GM20431 (cell line): ENCODE data around the gene CRIP2.

Source experiments
- in situ Hi-C: fragments of 300-500 bp; cut with MseI, MboI; formaldehyde crosslinking; loops from one replicate; pipeline ENCODE4 v1.15.0; 2020; ENCODE audit warnings: low sequenced_read_pairs; ENCODE audit not compliant: unreplicated experiment

Gene CRIP2

DNA sequence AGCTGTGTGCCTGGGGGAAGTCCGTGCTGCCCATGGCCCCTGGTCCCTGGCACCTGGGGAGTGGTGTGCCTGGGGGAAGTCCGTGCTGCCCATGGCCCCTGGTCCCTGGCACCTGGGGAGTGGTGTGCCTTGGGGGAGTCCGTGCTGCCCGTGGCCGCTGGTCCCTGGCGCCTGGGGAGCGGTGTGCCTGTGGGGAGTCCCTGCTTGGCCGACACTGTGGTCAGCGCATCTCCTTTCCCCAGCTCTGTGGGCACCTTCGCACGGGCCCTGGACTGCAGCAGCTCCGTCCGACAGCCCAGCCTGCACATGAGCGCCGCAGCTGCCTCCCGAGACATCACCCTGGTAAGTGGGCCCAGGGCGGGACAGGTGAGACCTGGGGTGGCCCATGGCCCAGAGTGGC, 14.5 kb upstream of the CRIP2 start:
- in situ Hi-C loops, result no loop called here

GRCh38 chr14:105460616-105461015, 14.0 kb upstream of the CRIP2 start:
- in situ Hi-C loops, result no loop called here

- in situ Hi-C loops, result no loop called here
These were observed 12.7 kb upstream of the CRIP2 start for GRCh38 chr14:105461903-105462302.

DNA sequence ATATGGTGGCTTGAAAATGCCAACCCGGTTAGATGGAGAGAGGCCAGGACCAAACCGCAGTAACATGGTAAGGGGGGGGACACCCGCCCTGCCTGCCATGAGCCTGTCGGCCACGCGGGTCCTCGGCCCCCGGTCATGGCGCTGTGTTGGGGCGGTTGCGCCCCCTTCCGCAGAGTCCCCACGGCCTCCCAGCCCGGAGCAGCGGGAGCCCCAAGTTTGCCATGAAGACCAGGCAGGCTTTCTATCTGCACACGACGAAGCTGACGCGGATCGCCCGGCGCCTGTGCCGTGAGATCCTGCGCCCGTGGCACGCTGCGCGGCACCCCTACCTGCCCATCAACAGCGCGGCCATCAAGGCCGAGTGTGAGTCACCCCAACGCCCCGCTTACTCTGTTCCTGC, 10.1 kb upstream of the CRIP2 start:
- in situ Hi-C loops, result no loop called here

DNA sequence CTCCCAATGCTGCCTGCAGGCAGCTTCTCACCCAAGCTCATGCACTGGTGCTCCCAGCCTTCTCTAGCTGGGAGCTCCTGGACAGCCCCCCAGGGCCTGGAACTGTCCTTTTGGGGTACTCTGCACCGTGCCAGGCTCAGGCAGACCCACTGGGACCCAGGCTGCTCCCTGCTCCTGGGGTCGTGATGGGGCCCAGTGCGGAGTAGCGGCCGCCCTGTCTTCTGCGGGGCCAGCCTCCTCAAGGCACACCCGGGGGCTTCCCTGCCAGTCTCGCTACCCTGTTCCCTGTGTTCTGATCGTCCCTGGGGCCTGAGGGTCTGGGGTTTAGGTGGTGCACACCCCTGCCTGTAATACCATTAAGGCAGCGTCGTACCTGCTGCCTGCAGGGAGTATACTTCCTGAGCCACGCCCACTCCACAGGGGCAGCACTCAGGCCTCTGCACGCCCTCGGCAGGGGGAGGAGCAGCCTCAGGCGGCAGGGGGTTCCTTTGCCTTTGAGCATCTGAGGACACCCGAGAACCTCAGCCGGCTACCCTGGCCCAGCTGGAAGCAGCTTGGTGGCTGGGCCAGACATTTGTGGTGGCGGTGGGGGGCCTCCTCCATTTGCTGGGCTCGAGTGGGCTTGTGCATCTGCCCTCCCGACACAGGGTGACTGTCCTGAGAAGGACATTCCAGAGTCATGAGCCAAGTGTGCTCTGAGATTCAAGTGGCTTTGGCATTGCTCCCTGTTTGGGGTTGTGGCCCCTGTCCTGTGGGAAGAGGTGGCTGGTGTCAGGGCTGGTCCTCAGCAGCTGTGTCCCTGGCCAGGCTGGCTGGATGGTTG, 9.2 kb upstream of the CRIP2 start:
- in situ Hi-C loops, result no loop called here

DNA sequence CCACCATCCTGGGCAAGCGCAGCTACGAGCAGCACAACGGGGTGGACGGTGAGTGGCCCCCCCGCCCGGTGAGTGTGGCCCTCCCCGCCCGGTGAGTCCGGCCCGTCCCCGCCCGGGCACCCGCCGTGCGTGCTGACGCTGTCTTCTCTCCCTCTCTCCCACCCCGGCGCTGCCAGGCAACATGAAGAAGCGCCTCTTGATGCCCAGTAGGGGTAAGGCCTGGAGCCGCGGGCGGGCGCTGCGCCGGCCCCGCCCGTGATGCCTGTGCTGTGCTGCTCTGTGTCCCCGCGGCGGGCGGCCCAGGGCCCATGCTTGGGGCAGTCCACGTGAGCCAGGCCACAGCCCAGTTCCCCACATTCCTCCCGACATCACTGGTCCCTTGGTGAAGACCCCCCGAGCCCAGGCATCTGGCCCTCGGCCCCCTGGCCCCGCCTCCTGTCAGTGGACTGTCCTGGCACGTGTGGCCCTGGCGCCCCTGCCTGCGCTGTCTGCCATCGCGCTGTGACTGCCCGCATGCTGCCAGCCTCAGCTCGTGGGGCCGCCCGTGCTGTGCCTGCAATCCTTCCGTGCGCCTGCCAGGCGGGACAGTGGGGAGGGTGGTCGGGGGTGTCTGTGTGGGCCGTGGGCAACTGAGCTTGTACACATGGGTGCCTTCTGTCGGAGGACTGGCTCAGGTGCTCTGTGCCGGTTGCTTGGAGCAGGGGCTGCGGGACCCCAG, 7.9 kb upstream of the CRIP2 start:
- in situ Hi-C loops, result no loop called here

GRCh38 chr14:105467249-105467941, 7.2 kb upstream of the CRIP2 start:
- in situ Hi-C loops, result no loop called here

DNA sequence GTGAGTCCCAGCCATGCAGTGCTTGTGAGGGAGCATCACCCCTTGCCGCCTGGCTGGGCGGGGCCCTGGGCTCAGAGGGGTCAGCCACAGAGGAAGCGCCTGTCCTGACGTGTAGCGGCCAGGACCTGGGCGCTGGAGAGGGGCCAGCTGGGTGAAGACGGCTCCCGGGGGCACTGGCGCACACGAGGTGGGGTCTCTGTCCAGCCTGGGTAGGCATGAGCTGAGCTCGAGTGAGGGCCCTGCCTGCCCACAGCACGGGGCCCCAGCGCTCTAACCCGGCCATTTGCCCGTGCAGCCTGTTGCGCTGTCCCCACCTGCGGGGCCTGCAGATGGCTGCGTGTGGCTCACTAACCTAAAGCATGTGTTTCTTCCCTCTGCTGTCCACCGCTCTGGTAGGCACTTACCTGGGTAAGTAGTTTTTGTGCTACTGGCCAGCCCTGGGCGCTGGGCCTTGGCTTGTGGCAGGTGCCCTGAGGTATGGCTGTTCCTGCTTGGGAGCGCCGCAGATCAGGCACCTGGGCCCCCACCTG, 6.6 kb upstream of the CRIP2 start:
- in situ Hi-C loops, result no loop called here

DNA sequence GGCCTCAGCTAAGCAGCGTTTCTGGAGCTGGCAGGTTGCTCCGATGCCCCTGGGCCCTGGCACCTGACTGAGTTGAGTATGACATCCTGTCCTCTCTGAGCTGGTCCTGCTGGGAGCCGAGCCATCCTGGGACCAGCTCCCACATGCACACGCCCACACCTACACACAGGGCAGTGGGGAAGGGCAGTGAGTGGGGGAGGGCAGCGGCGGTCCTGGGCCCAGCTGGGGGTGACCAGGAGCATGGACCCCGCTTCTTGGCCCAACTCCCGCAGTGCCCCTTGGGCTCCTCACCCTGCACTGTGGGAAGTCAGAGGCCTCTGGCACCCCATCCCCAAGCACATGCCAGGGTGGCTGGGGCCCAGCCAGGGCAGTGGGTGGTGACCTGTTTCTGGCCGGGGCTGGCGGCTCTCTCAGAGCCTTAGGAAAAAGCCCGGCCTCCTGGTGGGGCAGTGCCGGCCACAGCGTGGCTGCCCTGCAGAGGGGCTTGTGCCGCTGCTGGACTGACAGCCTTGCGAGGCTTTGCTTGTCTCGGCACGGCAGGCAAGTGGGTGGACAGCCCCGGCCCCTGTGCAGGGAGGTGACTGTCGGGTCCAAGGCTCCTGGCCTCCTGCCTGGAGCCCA, 5.9 kb upstream of the CRIP2 start:
- in situ Hi-C loops, result no loop called here

DNA sequence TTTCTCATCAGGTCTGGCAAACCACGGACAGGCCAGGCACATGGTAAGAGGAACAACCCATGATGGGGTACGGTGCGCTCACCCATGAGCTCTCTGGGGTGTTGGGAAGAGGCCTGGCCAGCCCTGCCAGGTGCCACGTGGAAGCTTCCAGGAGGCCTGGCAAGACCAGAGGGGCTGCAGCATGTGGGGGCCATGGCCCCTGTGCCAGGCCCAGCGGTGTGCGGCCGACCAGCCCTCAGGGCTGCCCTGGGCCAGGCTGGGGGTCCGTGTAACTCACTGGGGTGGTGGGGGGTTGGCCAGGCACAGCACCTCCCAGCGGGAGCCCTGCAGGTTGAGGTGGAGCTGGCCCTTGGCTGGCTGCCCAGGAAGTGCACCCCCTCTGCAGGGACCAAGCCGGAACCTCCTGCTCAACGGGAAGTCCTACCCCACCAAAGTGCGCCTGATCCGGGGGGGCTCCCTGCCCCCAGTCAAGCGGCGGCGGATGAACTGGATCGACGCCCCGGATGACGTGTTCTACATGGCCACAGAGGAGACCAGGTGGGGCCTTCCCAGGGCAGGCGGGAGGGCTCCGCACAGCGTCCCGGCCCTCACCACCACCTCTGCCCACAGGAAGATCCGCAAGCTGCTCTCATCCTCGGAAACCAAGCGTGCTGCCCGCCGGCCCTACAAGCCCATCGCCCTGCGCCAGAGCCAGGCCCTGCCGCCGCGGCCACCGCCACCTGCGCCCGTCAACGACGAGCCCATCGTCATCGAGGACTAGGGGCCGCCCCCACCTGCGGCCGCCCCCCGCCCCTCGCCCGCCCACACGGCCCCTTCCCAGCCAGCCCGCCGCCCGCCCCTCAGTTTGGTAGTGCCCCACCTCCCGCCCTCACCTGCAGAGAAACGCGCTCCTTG, 4.9 kb upstream of the CRIP2 start:
- in situ Hi-C loops, result no loop called here

DNA sequence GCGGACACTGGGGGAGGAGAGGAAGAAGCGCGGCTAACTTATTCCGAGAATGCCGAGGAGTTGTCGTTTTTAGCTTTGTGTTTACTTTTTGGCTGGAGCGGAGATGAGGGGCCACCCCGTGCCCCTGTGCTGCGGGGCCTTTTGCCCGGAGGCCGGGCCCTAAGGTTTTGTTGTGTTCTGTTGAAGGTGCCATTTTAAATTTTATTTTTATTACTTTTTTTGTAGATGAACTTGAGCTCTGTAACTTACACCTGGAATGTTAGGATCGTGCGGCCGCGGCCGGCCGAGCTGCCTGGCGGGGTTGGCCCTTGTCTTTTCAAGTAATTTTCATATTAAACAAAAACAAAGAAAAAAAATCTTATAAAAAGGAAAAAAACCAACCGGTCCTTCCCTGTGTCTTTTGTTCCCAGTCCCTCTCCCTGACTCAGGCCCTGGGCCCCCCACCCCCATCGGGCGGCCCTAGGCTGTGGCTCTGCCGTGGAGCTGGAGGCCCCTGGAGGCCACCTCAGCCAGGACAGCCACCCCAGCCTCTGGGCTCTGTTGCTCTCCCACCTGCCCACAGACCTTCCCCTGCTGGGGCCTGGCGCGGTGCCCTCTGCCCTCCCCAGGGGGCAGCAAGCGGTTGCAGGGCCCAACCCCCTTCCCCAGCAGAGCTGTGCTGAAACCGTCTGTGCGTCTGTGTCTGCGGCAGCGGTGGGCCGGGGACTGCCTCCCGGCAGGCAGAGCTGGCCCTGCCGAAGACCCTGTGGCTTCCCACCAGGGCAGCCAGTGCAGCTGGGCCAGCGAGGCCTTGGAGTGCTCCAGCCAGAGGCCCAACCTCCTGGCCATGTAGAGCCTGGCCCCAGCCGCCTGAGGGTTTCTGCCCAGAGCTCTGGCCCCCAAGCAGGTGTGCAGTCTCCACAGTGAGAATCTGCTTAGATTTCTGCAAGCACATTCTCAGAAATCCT, 4.0 kb upstream of the CRIP2 start:
- in situ Hi-C loops, result no loop called here

DNA sequence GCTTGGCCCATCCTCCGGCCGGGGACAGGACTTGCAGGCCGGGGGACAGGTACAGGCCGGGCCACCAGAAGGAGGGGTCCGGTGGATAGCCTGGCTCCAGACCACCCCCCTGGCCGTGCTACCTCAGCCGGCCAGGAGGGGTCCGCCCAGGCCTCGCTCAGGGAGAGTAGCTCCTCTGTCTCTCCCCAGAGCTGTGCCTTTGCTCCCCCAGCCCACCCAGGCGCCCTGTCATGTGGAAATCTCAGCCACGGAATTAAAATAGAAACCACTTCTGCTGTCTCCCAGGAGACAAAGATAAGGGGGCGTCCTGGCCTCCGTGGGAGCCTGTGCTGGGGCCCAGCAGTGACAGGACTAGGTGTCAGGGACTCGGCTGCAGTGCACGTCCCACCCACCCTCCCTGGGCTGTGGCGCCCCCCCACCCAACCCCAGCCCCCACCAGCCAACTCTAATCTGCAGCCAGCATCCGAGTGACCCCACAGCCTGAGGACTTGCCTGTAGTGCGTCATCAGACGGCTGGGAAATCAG, 3.3 kb upstream of the CRIP2 start:
- in situ Hi-C loops, result no loop called here

DNA sequence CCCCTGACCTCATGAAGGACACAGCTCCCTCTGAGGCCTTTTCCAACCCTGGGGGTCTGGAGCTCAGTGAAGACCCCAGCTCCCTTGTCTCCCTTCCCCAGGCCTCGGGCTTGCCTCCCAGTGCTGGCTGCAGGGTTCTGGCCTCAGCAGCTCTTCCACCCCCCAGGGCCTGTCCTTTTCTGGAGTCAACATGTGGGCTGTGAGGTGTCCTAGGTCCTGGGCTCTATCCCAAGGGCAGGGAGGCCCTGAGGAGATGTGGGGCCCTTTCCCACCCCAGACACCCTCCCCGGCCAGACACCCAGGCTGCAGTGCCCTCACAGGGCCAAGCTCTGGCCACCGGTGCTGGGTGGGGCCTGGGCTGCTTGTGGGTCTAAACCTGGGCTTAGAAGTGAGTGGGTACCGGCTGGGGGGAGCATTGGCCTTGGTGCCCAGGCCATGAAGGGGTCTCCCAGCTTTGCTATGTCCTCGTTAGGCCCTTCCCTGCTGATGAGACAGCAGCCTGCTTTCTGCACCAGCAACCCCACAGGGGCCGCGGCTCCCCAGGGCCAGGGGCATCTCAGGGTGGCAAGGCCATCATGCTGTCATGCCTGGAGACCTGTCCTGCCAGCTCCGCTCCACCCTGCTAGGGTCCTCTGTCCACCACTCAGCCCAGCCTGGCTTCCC, 2.7 kb upstream of the CRIP2 start:
- in situ Hi-C loops, result no loop called here

- in situ Hi-C loops, result no loop called here
These were observed 2.1 kb upstream of the CRIP2 start for GRCh38 chr14:105472486-105472991.

DNA sequence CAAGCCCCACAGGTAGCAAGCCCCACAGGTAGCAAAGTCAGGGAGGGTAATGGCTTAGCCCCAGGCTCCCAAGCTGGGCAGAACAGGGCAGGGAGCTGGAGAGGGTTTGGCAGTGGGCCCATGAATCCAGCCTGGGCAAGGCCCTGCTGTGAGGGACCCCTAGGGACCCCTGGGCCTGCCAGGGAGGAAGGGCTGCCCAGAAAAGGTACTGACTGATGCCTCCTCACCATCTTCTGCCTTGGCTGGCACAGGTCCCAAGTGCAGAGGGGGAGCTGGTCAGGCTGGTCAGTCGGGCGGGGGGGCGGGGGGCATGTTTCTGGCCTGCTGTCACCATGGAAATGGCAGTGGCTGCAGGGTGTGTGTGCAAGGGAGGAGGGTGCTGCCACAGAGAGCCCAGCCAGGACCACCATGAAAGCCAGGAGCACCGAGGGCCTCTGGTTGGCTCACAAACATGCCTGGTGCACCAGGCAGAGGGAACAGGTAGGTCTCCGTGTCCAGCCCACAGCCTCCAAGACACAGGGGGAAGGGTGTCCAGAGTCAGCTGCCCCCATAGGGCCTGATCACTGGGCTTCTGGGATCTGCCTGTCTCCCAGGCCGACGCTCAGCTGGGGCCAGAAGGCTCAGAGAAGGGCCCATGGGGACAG, 1.5 kb upstream of the CRIP2 start:
- in situ Hi-C loops, result no loop called here

DNA sequence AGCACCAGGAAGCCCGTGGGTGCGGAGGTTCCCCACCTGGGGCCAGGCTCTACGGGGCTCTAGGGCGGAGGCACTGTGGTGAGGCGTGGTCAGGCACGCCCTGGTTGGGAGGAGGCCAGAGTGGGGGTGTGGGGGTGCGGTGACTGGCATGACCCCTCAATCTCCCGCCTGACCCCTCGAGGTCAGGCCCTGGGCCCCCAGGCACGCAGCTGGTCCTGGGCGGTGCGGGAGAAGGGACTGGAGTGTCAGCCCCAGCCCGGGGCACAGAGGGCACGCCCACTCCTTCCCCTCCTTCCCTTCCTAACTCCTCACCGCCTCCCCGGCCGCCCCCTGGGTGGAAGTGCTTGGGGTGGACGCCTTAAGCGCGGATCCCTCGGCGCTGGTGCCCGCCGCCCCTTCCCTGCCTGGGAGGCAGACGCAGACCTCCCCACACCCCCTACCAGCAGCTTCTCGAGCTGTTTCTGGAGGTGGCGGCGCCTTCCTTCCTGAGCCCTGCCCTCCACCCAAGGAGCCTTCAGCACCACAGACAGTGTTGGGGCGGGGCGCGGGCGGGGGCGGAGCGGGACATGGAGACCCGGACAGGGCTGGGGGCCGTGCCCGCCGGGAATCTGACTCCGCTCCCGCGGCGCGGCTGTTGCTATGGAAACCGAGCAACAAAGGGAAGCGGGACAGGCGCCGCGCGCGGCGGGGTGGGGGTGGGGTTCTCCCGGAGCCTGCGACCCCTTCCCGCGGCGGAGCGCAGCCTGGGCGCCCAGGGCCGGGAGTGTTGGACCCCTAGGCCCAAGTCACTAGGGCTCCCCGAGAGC, 741 bp upstream of the CRIP2 start:
- in situ Hi-C loops, result no loop called here
